ENCODE data around the gene ABCA1.
"Not testable (repeated sequence)": the region's sequence is repeated elsewhere in the genome, so short reads cannot be mapped to it uniquely, and the experiment has no call there.

Gene ABCA1

DNA sequence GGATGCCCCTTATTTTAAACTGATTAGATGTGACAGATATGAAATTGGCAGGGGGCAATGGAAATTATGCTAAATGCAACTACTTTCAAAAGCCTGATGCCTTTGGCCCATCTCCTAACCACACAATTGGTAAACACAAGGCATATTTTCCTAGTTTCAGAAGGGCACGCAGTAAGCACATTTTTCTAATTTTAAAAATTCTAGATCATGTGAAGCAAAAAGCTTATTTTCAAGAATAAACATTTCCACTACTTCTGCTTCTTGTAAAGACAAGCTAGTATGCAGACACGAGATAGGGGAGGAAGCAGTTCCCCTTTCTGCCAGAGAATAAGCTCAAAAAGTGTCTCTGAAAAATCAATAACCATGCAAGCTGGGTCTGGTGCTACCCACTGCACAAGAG, 67.7 kb downstream of the ABCA1 start:
- no peaks in the 10 kb centered on the region for H3K9me3 ChIP-seq (ENCODE audit: control insufficient read depth, low read length)
- H3K36me3 ChIP-seq (ENCODE audit: control insufficient read depth, insufficient read depth, low read length) = peaks cover 4% of the 10 kb centered on the region
- no peaks in the 10 kb centered on the region for H3K27me3 ChIP-seq (replicated peaks; ENCODE audit: control insufficient read depth, insufficient read depth, low read length, poor library complexity, severe bottlenecking)
- no peak overlapping the region for H3K27ac ChIP-seq (ENCODE audit: insufficient read depth, low read length, poor library complexity, severe bottlenecking)
- no peaks in the 10 kb centered on the region for H3K4me1 ChIP-seq (ENCODE audit: control insufficient read depth, insufficient read depth, low read length, poor library complexity, severe bottlenecking)
- no peak for DNase-seq
- H3K4me3 ChIP-seq (ENCODE audit: insufficient read depth, low read depth, low read length, poor library complexity, severe bottlenecking) = no peak overlapping the region

DNA sequence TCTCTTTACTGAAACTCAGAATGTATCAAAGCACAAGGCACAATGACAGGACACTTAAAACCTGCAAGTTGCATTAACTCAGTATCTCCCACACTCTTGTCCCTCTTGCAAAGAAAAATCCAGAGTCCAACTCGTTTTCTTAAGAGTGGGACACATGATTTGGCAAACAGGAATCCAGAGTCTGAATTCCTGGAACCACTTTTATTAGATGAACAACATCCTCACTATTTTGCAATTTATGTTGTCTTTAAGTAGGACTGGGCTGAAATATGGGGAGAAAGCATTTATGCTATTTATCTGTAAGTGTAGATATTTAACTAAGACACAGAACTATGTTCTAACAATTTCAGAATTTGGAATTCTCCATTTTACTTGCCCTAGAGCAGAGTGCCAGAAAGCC, 69.1 kb downstream of the ABCA1 start:
- H3K36me3 ChIP-seq (ENCODE audit: control insufficient read depth, insufficient read depth, low read length) = peaks cover 4% of the 10 kb centered on the region
- H3K4me3 ChIP-seq (ENCODE audit: insufficient read depth, low read depth, low read length, poor library complexity, severe bottlenecking) = no peak overlapping the region
- H3K4me1 ChIP-seq (ENCODE audit: control insufficient read depth, insufficient read depth, low read length, poor library complexity, severe bottlenecking) = no peaks in the 10 kb centered on the region
- no peaks in the 10 kb centered on the region for H3K27me3 ChIP-seq (replicated peaks; ENCODE audit: control insufficient read depth, insufficient read depth, low read length, poor library complexity, severe bottlenecking)
- no peaks in the 10 kb centered on the region for H3K9me3 ChIP-seq (ENCODE audit: control insufficient read depth, low read length)
- H3K27ac ChIP-seq (ENCODE audit: insufficient read depth, low read length, poor library complexity, severe bottlenecking) = no peak overlapping the region
- no peak for DNase-seq

DNA sequence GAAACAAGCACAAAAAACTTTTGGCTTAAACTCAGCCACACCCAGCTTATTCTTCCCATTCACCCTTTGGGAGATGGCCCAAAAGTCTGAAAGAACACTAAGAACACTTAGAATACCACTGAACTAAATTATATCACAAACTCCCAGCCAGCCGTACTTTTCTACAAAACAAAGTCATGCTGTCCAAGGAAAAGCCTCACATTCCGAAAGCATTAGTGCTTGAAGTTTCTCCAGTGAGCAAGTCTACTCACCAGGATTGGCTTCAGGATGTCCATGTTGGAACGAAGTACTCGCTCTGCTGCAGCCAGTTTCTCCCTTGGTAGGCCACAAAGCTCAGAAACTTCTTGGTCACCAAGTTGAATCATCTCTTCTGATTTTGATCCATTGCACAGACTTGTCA, 69.7 kb downstream of the ABCA1 start:
- Histone ChIP-seq H3K9me3 (ENCODE audit: control insufficient read depth, low read length) (no peaks in the 10 kb centered on the region), H3K27me3 (replicated peaks; ENCODE audit: control insufficient read depth, insufficient read depth, low read length, poor library complexity, severe bottlenecking) (no peaks in the 10 kb centered on the region), H3K4me3 (ENCODE audit: insufficient read depth, low read depth, low read length, poor library complexity, severe bottlenecking) (no peak overlapping the region), H3K27ac (ENCODE audit: insufficient read depth, low read length, poor library complexity, severe bottlenecking) (no peak overlapping the region), H3K36me3 (ENCODE audit: control insufficient read depth, insufficient read depth, low read length) (peaks cover 4% of the 10 kb centered on the region), H3K4me1 (ENCODE audit: control insufficient read depth, insufficient read depth, low read length, poor library complexity, severe bottlenecking) (no peaks in the 10 kb centered on the region)
- DNase-seq = no peak

DNA sequence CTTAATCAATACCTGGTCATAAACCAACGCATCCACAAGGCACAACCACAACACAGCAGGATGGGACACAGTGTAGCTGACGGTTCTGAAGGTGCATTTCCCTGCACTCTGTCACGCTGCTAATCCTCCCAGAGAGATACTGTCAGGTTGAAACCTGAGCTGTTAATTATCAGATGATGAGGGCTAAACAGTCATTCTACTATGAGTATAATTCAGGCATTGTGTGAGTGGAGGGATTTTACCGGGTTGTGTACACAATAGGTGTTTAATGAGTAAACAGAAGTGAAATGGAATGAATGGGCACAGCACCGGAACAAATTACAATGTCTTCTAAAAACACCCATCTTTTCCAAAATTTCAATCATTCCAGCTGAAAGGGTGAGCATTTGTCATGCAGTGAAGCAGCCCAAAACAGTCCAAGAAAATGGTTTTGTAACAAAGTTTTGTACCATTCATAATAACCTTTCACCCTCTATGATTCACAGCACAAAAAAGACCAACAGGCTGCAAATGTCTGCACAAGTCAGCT, 71.5 kb downstream of the ABCA1 start:
- Histone ChIP-seq H3K9me3 (ENCODE audit: control insufficient read depth, low read length) (no peaks in the 10 kb centered on the region), H3K27me3 (replicated peaks; ENCODE audit: control insufficient read depth, insufficient read depth, low read length, poor library complexity, severe bottlenecking) (no peaks in the 10 kb centered on the region), H3K27ac (ENCODE audit: insufficient read depth, low read length, poor library complexity, severe bottlenecking) (no peak overlapping the region), H3K36me3 (ENCODE audit: control insufficient read depth, insufficient read depth, low read length) (peaks cover 4% of the 10 kb centered on the region), H3K4me3 (ENCODE audit: insufficient read depth, low read depth, low read length, poor library complexity, severe bottlenecking) (no peak overlapping the region), H3K4me1 (ENCODE audit: control insufficient read depth, insufficient read depth, low read length, poor library complexity, severe bottlenecking) (no peaks in the 10 kb centered on the region)
- DNase-seq = no peak

DNA sequence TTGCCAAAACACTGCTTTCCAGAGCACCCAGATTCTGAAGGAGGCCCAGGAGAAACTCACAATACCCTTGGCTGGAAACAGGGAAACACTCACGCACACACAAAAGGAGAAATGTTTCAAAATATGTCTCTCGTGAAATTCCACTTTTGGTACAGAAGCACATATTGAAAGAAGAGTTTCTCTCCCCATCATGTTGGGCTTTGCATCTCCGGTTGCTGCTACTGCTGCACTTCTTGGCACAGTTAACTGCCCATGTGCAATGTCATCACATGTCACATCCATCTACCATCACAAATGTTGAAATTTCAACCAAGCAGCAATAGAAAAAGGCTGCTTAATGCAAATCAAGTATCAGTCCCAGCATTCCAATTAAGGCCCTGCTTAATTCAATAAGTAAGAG, 72.1 kb downstream of the ABCA1 start:
- Histone ChIP-seq H3K9me3 (ENCODE audit: control insufficient read depth, low read length) (no peaks in the 10 kb centered on the region), H3K27ac (ENCODE audit: insufficient read depth, low read length, poor library complexity, severe bottlenecking) (no peak overlapping the region), H3K4me3 (ENCODE audit: insufficient read depth, low read depth, low read length, poor library complexity, severe bottlenecking) (no peak overlapping the region), H3K27me3 (replicated peaks; ENCODE audit: control insufficient read depth, insufficient read depth, low read length, poor library complexity, severe bottlenecking) (no peaks in the 10 kb centered on the region), H3K4me1 (ENCODE audit: control insufficient read depth, insufficient read depth, low read length, poor library complexity, severe bottlenecking) (no peaks in the 10 kb centered on the region), H3K36me3 (ENCODE audit: control insufficient read depth, insufficient read depth, low read length) (peaks cover 4% of the 10 kb centered on the region)
- no peak for DNase-seq

DNA sequence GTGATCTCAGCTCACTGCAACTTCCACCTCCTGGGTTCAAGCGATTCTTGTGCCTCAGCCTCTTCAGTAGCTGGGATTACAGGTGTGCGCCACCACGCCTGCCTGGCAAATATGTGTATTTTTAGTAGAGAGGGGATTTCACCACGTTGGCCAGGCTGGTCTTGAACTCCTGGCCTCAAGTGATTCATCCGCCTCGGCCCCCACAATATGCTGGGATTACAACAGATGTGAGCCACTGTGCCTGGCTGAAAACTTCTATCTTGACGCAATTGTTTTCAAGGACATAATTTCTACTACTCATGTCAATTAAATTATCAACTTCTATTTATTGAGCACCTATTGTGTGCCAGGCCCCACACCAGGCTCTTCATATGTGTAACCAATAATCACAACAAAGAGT, 72.7 kb downstream of the ABCA1 start:
- DNase-seq; H3K27ac ChIP-seq (ENCODE audit: insufficient read depth, low read length, poor library complexity, severe bottlenecking); H3K4me3 ChIP-seq (ENCODE audit: insufficient read depth, low read depth, low read length, poor library complexity, severe bottlenecking); H3K4me1 ChIP-seq (ENCODE audit: control insufficient read depth, insufficient read depth, low read length, poor library complexity, severe bottlenecking); H3K9me3 ChIP-seq (ENCODE audit: control insufficient read depth, low read length); H3K27me3 ChIP-seq (replicated peaks; ENCODE audit: control insufficient read depth, insufficient read depth, low read length, poor library complexity, severe bottlenecking); H3K36me3 ChIP-seq (ENCODE audit: control insufficient read depth, insufficient read depth, low read length): not testable (repeated sequence)

DNA sequence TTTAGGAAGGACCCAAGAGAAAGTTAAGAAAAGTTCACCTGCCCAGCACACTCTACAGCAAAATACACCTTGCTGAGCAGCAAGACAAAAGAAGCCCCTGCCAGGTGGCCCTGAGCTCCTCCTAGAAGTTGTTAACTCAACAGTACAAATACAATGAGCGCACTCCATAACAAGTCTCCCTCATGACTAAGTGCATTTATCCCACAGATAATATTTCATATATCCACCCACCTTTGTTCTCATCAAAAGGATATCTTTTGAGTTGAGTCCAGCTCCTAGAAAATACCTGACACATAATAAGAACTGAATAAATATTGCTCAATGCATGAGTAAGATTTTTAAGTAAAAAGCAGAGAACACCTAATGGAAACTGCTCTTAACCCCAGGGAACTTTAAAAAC, 73.3 kb downstream of the ABCA1 start:
- Histone ChIP-seq H3K4me1 (ENCODE audit: control insufficient read depth, insufficient read depth, low read length, poor library complexity, severe bottlenecking) (no peaks in the 10 kb centered on the region), H3K4me3 (ENCODE audit: insufficient read depth, low read depth, low read length, poor library complexity, severe bottlenecking) (no peak overlapping the region), H3K9me3 (ENCODE audit: control insufficient read depth, low read length) (no peaks in the 10 kb centered on the region), H3K27ac (ENCODE audit: insufficient read depth, low read length, poor library complexity, severe bottlenecking) (no peak overlapping the region), H3K36me3 (ENCODE audit: control insufficient read depth, insufficient read depth, low read length) (peaks cover 4% of the 10 kb centered on the region), H3K27me3 (replicated peaks; ENCODE audit: control insufficient read depth, insufficient read depth, low read length, poor library complexity, severe bottlenecking) (no peaks in the 10 kb centered on the region)
- no peak for DNase-seq

DNA sequence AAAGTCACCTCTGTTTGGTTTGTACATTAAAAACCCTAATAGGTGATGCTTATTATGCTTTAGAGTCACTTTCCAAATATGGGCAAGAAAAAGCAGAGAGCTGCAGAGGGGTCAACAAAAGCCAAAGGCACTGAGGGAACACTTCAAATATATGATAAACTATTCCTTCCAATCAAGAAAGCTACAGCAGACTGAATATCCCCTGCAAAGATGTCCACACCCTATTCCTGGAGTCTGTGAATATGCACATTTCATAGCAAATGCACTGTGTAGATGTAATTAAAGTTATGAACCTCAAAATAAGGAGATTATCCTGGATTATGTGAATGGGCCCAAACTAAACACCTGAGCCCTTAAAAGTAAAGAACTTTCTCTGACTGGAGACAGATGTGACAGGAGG, 74.3 kb downstream of the ABCA1 start:
- Histone ChIP-seq H3K36me3 (ENCODE audit: control insufficient read depth, insufficient read depth, low read length) (peaks cover 4% of the 10 kb centered on the region), H3K4me3 (ENCODE audit: insufficient read depth, low read depth, low read length, poor library complexity, severe bottlenecking) (no peak overlapping the region), H3K4me1 (ENCODE audit: control insufficient read depth, insufficient read depth, low read length, poor library complexity, severe bottlenecking) (no peaks in the 10 kb centered on the region), H3K27ac (ENCODE audit: insufficient read depth, low read length, poor library complexity, severe bottlenecking) (no peak overlapping the region), H3K27me3 (replicated peaks; ENCODE audit: control insufficient read depth, insufficient read depth, low read length, poor library complexity, severe bottlenecking) (no peaks in the 10 kb centered on the region), H3K9me3 (ENCODE audit: control insufficient read depth, low read length) (no peaks in the 10 kb centered on the region)
- DNase-seq = no peak

DNA sequence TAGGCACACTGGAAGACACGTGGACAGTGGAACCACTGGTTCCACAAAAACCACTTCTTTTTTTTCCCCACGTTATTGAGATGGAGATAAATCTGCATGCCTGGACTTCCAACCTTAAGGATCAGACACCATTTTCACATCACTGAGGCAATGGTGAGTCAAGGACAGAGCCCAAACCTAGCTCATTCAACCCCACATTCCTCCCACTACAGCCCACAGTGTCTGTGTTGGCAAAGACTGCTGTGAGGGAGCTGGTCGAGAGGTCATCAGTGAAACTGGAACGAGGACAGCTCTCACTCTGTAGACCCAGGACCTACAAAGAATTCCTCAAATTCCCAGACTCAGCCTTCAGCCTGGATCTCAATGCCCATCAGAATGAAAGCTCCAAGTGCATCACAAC, 74.8 kb downstream of the ABCA1 start:
- no peak for DNase-seq
- no peak overlapping the region for H3K4me3 ChIP-seq (ENCODE audit: insufficient read depth, low read depth, low read length, poor library complexity, severe bottlenecking)
- H3K4me1 ChIP-seq (ENCODE audit: control insufficient read depth, insufficient read depth, low read length, poor library complexity, severe bottlenecking) = no peaks in the 10 kb centered on the region
- H3K36me3 ChIP-seq (ENCODE audit: control insufficient read depth, insufficient read depth, low read length) = peaks cover 4% of the 10 kb centered on the region
- H3K27ac ChIP-seq (ENCODE audit: insufficient read depth, low read length, poor library complexity, severe bottlenecking) = no peak overlapping the region
- no peaks in the 10 kb centered on the region for H3K9me3 ChIP-seq (ENCODE audit: control insufficient read depth, low read length)
- H3K27me3 ChIP-seq (replicated peaks; ENCODE audit: control insufficient read depth, insufficient read depth, low read length, poor library complexity, severe bottlenecking) = no peaks in the 10 kb centered on the region

DNA sequence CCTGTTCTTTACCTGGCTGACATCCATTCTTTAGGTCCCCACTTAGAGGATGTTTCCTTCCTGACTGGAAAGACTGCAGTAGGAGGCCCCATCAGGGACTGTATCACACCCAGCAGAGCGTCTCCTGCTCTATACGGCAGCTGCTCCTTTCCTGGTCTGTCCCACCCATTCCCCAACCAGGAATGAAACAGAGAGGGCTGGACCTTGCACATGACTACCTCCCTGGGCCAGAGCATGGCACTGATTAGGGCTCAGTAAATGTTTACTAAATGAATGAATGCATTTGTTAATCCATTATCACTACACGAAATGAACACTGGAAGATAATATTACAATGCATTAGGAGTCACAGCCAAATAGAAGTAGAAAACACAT, 76.4 kb downstream of the ABCA1 start:
- no peak for DNase-seq
- H3K4me1 ChIP-seq (ENCODE audit: control insufficient read depth, insufficient read depth, low read length, poor library complexity, severe bottlenecking) = no peaks in the 10 kb centered on the region

More for the DNA sequence above, 76.4 kb downstream of the ABCA1 start:
- H3K27me3 ChIP-seq (replicated peaks; ENCODE audit: control insufficient read depth, insufficient read depth, low read length, poor library complexity, severe bottlenecking) = no peaks in the 10 kb centered on the region
- H3K27ac ChIP-seq (ENCODE audit: insufficient read depth, low read length, poor library complexity, severe bottlenecking) = no peak overlapping the region
- no peak overlapping the region for H3K4me3 ChIP-seq (ENCODE audit: insufficient read depth, low read depth, low read length, poor library complexity, severe bottlenecking)
- H3K9me3 ChIP-seq (ENCODE audit: control insufficient read depth, low read length) = no peaks in the 10 kb centered on the region
- peaks cover 4% of the 10 kb centered on the region for H3K36me3 ChIP-seq (ENCODE audit: control insufficient read depth, insufficient read depth, low read length)

Measured in effector memory CD4-positive, alpha-beta T cell (primary cell).